Naive thymus-derived CD8-positive, alpha-beta T cell (primary cell): ENCODE measurements around the gene PHF20. TPM values are rescaled to one million over a fixed set of nuclear protein-coding genes. Genes with fewer than 3 reads are reported as not detected.
"Not testable (repeated sequence)": the region's sequence is repeated elsewhere in the genome, so short reads cannot be mapped to it uniquely, and the experiment has no call there.

Experiments
- ATAC-seq, 2 donors: fragments of 150-1000 bp; cut with Tn5 transposase in 1 of 2; sonication (Bioruptor Pico), chemical (Tn5 transposase) in 1 of 2; 1 replicate in 1 of 2; 2 replicates in 1 of 2; pipeline ENCODE4 v1.10.0; 2021; ENCODE audit warnings: mild to moderate bottlenecking in 2 of 2, moderate library complexity in 2 of 2
- POLR2A ChIA-PET: fragments of 350-600 bp; sonication (Branson Sonifier 250); formaldehyde crosslinking; loops from one replicate; lab custom pipeline; 2021; ENCODE audit warnings: antibody characterized with exemption; lab: Charles Lee
- DNase-seq, 10 donors: peaks; one replicate each; pipeline versions ENCODE4 v3.0.0 to v3.0.0-alpha.2; 2020 to 2022
- H3K27ac Mint-ChIP-seq, 10 donors: one replicate each; pipeline ENCODE4 v1.8.0; 2020 to 2022; ENCODE audit warnings: mild to moderate bottlenecking in 10 of 10, mixed read lengths in 10 of 10, moderate library complexity in 4 of 10, inconsistent platforms in 1 of 10
- H3K27me3 Mint-ChIP-seq, 5 donors: one replicate each; pipeline ENCODE4 v1.8.0; 2021 to 2022; ENCODE audit warnings: mixed read lengths in 5 of 5
- H3K36me3 Mint-ChIP-seq, 3 donors: one replicate each; pipeline ENCODE4 v1.8.0; 2020 to 2022; ENCODE audit warnings: mixed read lengths in 3 of 3, mild to moderate bottlenecking in 2 of 3, inconsistent platforms in 1 of 3
- H3K4me1 Mint-ChIP-seq, 4 donors: one replicate each; pipeline ENCODE4 v1.8.0; 2021 to 2022; ENCODE audit warnings: mixed read lengths in 4 of 4
- H3K4me3 Mint-ChIP-seq, 10 donors: one replicate each; pipeline ENCODE4 v1.8.0; 2020 to 2022; ENCODE audit warnings: mild to moderate bottlenecking in 10 of 10, mixed read lengths in 10 of 10, moderate library complexity in 6 of 10, inconsistent platforms in 1 of 10
- H3K9me3 Mint-ChIP-seq, 9 donors: one replicate each; pipeline ENCODE4 v1.8.0; 2020 to 2022; ENCODE audit warnings: mixed read lengths in 9 of 9, mild to moderate bottlenecking in 3 of 9, inconsistent platforms in 1 of 9, moderate library complexity in 1 of 9
- polyA plus RNA-seq, 3 donors: library from polyadenylated mRNA; unstranded; fragments of 300-500 nt; fragmentation: Illumina TruSeq; gene quantifications; one replicate each; pipeline ENCODE4 v1.2.3, GENCODE V29; 2021
- total RNA-seq, 8 experiments: library from RNA in 2 of 8; stranded (reverse) in 2 of 8; gene quantifications; one replicate each; pipeline ENCODE4 v1.2.3 and lab custom pipeline; 2021 to 2026

PHF20 gene
- total and polyA plus RNA-seq, 5 experiments from 2014 or later, result 79.0 to 135 (median 114) TPM

GRCh38 chr20:35952080-35952479 lies 180.3 kb downstream of the PHF20 start:
- POLR2A ChIA-PET, result interaction anchor here (0.7 to 3.5 kb wide), 2 partner anchors 497 to 597 kb away, joined by 3 to 19 read pairs; partner anchors contain the start of gene CEP250
- H3K27ac Mint-ChIP-seq, result peak overlapping the region in 9 of 10 donors; percentile 69 to 100 (median 99)
- H3K36me3 Mint-ChIP-seq, result peaks cover 0 to 25% (median 9%) of the 10 kb centered on the region in 3 donors
- DNase-seq, H3K27me3 Mint-ChIP-seq, H3K9me3 Mint-ChIP-seq, ATAC-seq: not testable (repeated sequence)
- peaks cover 9 to 36% (median 27%) of the 10 kb centered on the region in 4 donors for H3K4me1 Mint-ChIP-seq
- H3K4me3 Mint-ChIP-seq, result peak overlapping the region in 8 of 10 donors; percentile 89 to 100 (median 99)

- peak overlapping the region; percentile 89 to 100 (median 99) for H3K27ac Mint-ChIP-seq
- peaks cover 6 to 31% (median 26%) of the 10 kb centered on the region in 4 donors for H3K4me1 Mint-ChIP-seq
- DNase-seq, result peak in 3 of 10 donors; percentile 8 to 14 (median 10)
- no peaks in the 10 kb centered on the region for H3K27me3 Mint-ChIP-seq
- no peaks in the 10 kb centered on the region for H3K9me3 Mint-ChIP-seq
- H3K4me3 Mint-ChIP-seq, result peak overlapping the region; percentile 89 to 100 (median 99)
- no peak for ATAC-seq
- H3K36me3 Mint-ChIP-seq, result peaks cover 0 to 19% (median 4%) of the 10 kb centered on the region in 3 donors
- POLR2A ChIA-PET, result interaction anchor here (0.5 to 3.5 kb wide), 17 partner anchors 10 to 1840 kb away, joined by 3 to 77 read pairs (median 10); partner anchors contain the start of genes AAR2, CEP250, CNBD2 and CPNE1
These were observed 180.9 kb downstream of the PHF20 start for GRCh38 chr20:35952480-35953386.

GRCh38 chr20:35953387-35954199 lies 181.8 kb downstream of the PHF20 start:
- DNase-seq (peak; percentile 52 to 83 (median 70)), ATAC-seq (peak; percentile 43 to 45)
- Mint-ChIP-seq H3K27me3 (no peaks in the 10 kb centered on the region), H3K4me3 (peak overlapping the region; percentile 89 to 100 (median 99)), H3K36me3 (peaks cover 0 to 10% (median 2%) of the 10 kb centered on the region in 3 donors), H3K27ac (peak overlapping the region; percentile 94 to 100 (median 99)), H3K4me1 (peaks cover 6 to 31% (median 26%) of the 10 kb centered on the region in 4 donors), H3K9me3 (no peaks in the 10 kb centered on the region)
- POLR2A ChIA-PET, result interaction anchor here (0.6 to 3.5 kb wide), 36 partner anchors 9 to 1960 kb away, joined by 3 to 77 read pairs (median 4); partner anchors contain the start of genes AAR2, ACSS2, CEP250 and CNBD2

- POLR2A ChIA-PET, result interaction anchor here (0.6 to 3.5 kb wide), 38 partner anchors 8 to 1961 kb away, joined by 3 to 77 read pairs (median 4); partner anchors contain the start of genes AAR2, ACSS2, CEP250 and CPNE1
- H3K4me1 Mint-ChIP-seq, result peaks cover 6 to 31% (median 26%) of the 10 kb centered on the region in 4 donors
- DNase-seq (peak; percentile 93 to 99 (median 97)), ATAC-seq (peak; percentile 86)
- peak within 1 kb of the TSS; percentile 94 to 100 (median 99) for H3K27ac Mint-ChIP-seq
- H3K27me3 Mint-ChIP-seq, result no peaks in the 10 kb centered on the region
- no peaks in the 10 kb centered on the region for H3K9me3 Mint-ChIP-seq
- H3K4me3 Mint-ChIP-seq, result peak within 1 kb of the TSS; percentile 89 to 100 (median 99)
- peaks cover 5 to 6% (median 6%) of the 10 kb centered on the region in 3 donors for H3K36me3 Mint-ChIP-seq
These were observed 182.5 kb downstream of the PHF20 start, which contains the start of gene SCAND1 for GRCh38 chr20:35954200-35954906. SCAND1 (minus strand) TSS chr20:35954502; CDS start chr20:35954284, 218 bp downstream.

GRCh38 chr20:35954907-35955251 lies 183.1 kb downstream of the PHF20 start:
- Mint-ChIP-seq H3K27ac (peak overlapping the region; percentile 94 to 100 (median 99)), H3K9me3 (peaks cover 0 to 3% (median 0%) of the 10 kb centered on the region in 9 donors), H3K27me3 (no peaks in the 10 kb centered on the region), H3K4me1 (peaks cover 6 to 31% (median 26%) of the 10 kb centered on the region in 4 donors), H3K4me3 (peak overlapping the region; percentile 89 to 100 (median 99)), H3K36me3 (peaks cover 1 to 7% (median 5%) of the 10 kb centered on the region in 3 donors)
- ATAC-seq, result peak; percentile 3 to 10
- POLR2A ChIA-PET, result interaction anchor here (0.8 to 3.5 kb wide), 22 partner anchors 8 to 1842 kb away, joined by 3 to 77 read pairs (median 10); partner anchors contain the start of genes ACSS2, CEP250, CPNE1 and EIF2S2
- peak in 5 of 10 donors; percentile 8 to 58 (median 51) for DNase-seq

GRCh38 chr20:35956616-35957015 lies 184.8 kb downstream of the PHF20 start:
- H3K36me3 Mint-ChIP-seq, result peaks cover 0 to 7% (median 5%) of the 10 kb centered on the region in 3 donors
- ATAC-seq (no peak), DNase-seq (no peak)
- H3K27me3 Mint-ChIP-seq, result no peaks in the 10 kb centered on the region
- peak overlapping the region in 3 of 10 donors; percentile 21 to 70 (median 23) for H3K27ac Mint-ChIP-seq
- H3K4me3 Mint-ChIP-seq, result peak overlapping the region in 5 of 10 donors; percentile 22 to 40 (median 31)
- peaks cover 6 to 28% (median 23%) of the 10 kb centered on the region in 4 donors for H3K4me1 Mint-ChIP-seq
- POLR2A ChIA-PET, result no interaction called here
- peaks cover 0 to 3% (median 0%) of the 10 kb centered on the region in 9 donors for H3K9me3 Mint-ChIP-seq

GRCh38 chr20:35959291-35959690 lies 187.5 kb downstream of the PHF20 start:
- ATAC-seq, H3K36me3 Mint-ChIP-seq, DNase-seq, H3K27me3 Mint-ChIP-seq, POLR2A ChIA-PET, H3K4me3 Mint-ChIP-seq, H3K9me3 Mint-ChIP-seq: not testable (repeated sequence)
- Mint-ChIP-seq H3K4me1 (peaks cover 2 to 11% (median 8%) of the 10 kb centered on the region in 4 donors), H3K27ac (peak overlapping the region in 1 of 10 donors; percentile 43)

- peaks cover 0 to 2% (median 0%) of the 10 kb centered on the region in 5 donors for H3K27me3 Mint-ChIP-seq
- peaks cover 0 to 3% (median 0%) of the 10 kb centered on the region in 9 donors for H3K9me3 Mint-ChIP-seq
- H3K4me1 Mint-ChIP-seq, result peaks cover 0 to 5% (median 3%) of the 10 kb centered on the region in 4 donors
- H3K27ac Mint-ChIP-seq, result no peak overlapping the region
- POLR2A ChIA-PET, result no interaction called here
- DNase-seq, result no peak
- peaks cover 0 to 5% (median 4%) of the 10 kb centered on the region in 3 donors for H3K36me3 Mint-ChIP-seq
- ATAC-seq, result no peak
- no peak overlapping the region for H3K4me3 Mint-ChIP-seq
These were observed 192.1 kb downstream of the PHF20 start for GRCh38 chr20:35963878-35964277.

GRCh38 chr20:35967979-35968640 lies 196.3 kb downstream of the PHF20 start, which contains the start of gene CNBD2:
CNBD2 (plus strand) TSS chr20:35968590; CDS start chr20:35968763, 173 bp downstream.
- no peak for ATAC-seq
- Mint-ChIP-seq H3K4me1 (peaks cover 0 to 5% (median 3%) of the 10 kb centered on the region in 4 donors), H3K9me3 (no peaks in the 10 kb centered on the region), H3K36me3 (peaks cover 0 to 2% (median 0%) of the 10 kb centered on the region in 3 donors), H3K27me3 (peaks cover 0 to 2% (median 0%) of the 10 kb centered on the region in 5 donors), H3K27ac (peak within 1 kb of the TSS in 1 of 10 donors; percentile 11), H3K4me3 (no peak within 1 kb of the TSS)
- POLR2A ChIA-PET, result interaction anchor here (0.7 to 1.5 kb wide), 3 partner anchors 13 to 167 kb away, joined by 3 to 5 read pairs (median 3); partner anchors contain the start of gene SCAND1
- no peak for DNase-seq

GRCh38 chr20:35968930-35969329 lies 197.1 kb downstream of the PHF20 start:
- POLR2A ChIA-PET, result no interaction called here
- Mint-ChIP-seq H3K36me3 (peaks cover 0 to 2% (median 0%) of the 10 kb centered on the region in 3 donors), H3K27me3 (peaks cover 0 to 2% (median 0%) of the 10 kb centered on the region in 5 donors), H3K9me3 (no peaks in the 10 kb centered on the region), H3K4me1 (peaks cover 0 to 5% (median 3%) of the 10 kb centered on the region in 4 donors), H3K27ac (no peak overlapping the region), H3K4me3 (no peak overlapping the region)
- DNase-seq (no peak), ATAC-seq (no peak)
